Suppressor macrophage treated with lipopolysaccharide for 4 hours (primary cell): ENCODE data around the gene EXOC3.
"Not testable (repeated sequence)": the region's sequence is repeated elsewhere in the genome, so short reads cannot be mapped to it uniquely, and the experiment has no call there.

ENCODE experiments used
- DNase-seq: peaks from one replicate; pipeline ENCODE4 v3.0.0-alpha.2; 2020

EXOC3 gene

DNA sequence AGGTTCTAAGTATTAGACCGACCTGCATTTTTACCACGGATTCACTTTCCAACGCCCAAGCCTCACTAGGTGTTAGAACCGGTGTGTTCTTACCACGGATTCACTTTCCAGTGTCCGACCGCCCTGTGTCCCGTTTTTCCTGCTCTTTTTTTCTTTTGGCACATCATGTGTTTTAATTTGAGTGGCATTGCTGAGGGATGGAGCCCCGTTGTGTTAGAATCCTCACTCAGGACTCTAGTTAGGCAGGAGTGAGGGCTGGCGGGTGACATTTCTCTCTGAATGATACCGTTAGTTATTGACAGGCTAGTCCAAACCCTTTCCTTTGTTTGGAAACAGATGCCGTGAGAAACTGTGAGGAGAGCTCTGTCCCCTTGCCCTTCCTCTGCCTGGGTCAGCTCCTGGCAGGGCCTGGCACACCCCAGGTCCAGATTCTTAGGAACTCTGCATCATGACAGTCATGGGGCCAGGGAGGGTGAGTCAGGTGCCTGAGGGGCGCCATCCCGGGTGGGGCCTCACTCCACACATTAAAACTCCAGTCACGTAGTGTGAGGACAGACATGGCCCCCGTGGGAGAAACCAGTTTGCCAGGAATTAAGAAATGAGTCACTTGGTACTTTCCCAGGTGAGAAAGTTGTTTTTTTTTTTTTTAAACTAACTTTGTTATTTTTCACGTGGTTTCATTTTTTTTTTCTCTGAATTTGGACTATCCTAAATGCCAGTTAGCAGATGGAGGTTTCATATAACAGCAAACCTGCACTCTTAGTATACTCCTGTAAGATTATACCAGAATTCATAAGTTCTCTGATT is 15.8 kb downstream of the EXOC3 start:
- DNase-seq: peak; percentile 48

- no peak for DNase-seq
These were observed 16.7 kb downstream of the EXOC3 start for GRCh38 chr5:459562-460272.

DNA sequence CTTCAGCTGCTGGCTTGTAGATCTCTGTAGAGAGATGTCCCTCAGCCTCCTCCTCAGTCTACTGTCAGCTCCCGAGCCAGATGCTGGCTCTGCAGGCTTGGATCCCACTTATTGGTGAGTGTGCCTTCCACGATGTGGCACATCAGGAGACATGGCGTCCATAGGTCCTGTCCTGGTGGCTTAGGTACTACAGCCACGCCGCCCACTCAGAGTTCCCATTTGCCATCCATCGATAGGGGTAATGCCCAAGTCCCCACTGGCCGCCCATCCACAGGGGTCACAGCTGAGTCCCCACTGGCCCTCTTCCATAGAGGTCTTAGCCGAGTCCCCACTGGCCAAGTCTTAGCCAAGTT is 17.3 kb downstream of the EXOC3 start:
- DNase-seq: no peak

DNA sequence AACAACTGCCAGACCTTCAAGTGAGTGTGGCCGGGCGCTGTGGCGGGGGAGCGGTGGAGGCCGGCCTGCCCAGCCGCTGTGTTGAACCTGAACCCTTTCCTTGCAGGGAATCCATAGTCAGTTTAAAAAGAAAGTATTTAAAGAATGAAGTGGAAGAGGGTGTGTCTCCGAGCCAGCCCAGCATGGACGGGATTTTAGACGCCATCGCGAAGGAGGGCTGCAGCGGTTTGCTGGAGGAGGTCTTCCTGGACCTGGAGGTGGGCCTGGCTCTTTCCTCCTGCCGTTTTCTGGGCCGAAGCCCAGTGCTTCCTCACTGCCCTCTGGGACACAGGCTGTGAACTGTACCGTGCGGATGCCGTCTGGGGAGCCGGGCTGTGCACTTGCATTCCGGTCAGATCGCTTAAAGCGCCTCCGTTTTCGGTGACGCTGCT is 19.1 kb downstream of the EXOC3 start:
- DNase-seq: no peak

DNA sequence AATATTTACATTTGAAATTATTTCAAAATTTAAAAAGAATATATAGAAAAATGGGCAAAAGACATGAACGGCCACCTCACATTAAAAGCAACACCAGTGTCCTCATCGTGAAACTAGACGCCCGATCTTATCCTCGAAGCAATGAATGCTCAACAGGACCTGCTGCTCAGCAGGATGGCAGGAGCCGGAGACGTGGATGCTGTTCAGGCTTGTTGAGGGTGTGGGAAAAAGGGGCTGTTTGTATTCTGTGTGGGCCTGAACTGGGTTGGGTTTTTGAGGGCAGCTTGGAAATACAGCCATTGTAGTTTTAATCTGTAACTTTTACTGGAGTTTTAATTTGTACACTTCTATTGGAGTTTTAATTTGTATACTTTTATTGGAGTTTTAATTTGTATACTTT is 20.3 kb downstream of the EXOC3 start:
- DNase-seq: no peak

DNA sequence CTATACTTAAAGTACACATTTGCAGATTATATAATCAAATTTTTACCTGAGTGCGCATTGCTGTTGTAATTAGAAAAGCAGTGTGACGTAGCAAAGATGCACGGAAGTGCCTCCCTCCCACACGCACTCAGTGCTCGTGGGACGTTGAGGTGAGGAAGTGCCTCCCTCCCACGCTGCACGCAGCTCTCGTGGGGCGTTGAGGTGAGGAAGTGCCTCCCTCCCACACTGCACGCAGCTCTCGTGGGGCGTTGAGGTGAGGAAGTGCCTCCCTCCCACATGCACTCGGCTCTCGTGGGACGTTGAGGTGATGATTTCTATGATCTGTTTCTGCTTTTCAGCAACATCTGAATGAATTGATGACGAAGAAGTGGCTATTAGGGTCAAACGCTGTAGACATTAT is 21.0 kb downstream of the EXOC3 start:
- DNase-seq: no peak

GRCh38 chr5:464446-464842 is 21.5 kb downstream of the EXOC3 start:
- no peak for DNase-seq

DNA sequence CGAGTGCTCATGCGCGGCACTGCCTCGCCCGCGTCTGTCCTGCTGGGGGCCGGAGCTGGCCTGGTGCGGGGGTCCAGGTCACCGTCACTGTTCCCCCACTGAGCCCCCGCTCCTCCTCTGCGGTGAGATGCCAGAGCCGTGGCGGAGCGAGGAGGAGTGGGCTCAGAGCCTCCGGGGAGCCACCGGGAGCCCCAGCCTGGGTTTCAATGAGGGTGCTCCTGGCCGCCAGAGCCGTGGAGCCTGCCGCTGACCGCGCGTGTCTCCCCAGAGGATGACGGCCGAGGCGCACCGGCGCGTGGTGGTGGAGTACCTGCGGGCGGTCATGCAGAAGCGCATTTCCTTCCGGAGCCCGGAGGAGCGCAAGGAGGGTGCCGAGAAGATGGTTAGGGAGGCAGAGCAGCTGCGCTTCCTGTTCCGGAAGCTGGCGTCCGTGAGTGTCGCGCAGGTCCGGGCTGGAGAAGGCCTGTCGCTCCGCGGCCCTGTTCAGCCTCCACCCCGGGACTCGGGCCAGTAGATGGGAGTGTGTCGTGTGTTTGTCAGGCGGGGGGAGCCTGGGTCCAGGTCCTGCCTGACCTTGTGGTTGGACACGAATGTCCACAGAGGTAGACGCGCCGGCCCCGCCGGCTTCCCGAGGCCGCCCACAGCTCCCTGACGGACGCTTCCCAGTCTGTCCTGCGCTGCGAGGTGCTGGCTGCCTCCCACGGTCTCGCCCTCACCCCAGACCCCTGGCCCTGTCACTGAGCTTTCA is 22.0 kb downstream of the EXOC3 start:
- no peak for DNase-seq

DNA sequence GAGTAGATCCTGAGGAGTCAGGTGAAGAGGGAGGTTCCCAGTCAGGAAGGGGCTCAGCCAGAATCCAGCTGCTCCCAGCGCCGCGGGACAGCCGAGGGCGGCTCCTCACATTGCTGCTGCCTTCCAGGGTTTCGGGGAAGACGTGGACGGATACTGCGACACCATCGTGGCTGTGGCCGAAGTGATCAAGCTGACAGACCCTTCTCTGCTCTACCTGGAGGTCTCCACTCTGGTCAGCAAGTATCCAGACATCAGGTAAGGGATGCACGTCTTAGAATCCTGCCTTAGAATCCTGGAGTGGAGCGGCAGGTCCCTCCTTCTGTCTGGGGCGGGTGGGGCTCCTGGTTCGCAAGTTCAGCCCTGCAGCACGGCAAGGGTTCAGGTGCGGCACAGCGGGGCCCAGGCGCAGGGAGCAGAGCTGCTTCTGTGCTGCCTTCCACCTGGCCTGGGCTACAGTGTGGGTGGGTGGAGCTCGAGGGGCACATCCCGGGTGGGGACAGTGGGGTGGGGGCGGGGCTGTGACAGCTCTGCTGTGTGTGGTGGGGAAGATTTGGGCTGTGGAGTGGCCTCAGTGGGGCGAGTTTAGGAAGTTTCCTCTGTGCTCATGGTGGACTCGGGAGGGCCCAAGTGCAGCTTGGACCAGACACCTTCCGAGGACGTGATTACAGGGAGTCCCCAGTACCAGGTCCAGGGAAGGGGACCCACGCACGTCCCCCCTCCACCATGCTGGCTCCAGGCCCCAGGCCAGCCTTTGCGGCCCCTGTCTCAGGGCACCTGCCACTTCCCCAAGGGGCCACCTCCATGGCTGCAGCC is 22.8 kb downstream of the EXOC3 start:
- no peak for DNase-seq

DNA sequence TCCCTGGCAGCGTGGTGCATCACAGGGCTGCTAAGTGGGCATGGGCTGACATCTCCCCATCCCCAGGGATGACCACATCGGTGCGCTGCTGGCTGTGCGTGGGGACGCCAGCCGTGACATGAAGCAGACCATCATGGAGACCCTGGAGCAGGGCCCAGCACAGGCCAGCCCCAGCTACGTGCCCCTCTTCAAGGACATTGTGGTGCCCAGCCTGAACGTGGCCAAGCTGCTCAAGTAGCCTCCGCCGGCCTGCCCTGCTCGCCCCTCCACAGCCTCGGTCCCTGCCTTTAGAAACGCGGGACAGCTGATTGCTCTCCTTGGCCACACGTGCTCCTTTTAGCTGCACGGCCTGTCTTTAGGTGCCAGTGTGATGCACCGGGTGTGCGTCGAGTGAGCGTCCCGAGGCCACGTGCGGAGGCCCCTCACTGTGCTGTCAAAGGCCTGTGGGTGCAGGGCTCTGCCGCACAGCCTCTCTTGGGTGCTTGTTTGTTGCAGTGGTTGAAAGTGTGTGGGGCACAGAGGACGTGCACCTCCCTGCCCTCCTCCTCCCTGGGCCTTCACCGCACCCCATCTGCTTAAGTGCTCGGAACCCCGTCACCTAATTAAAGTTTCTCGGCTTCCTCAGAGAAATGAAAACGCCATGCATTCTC is 23.8 kb downstream of the EXOC3 start:
- DNase-seq: no peak

DNA sequence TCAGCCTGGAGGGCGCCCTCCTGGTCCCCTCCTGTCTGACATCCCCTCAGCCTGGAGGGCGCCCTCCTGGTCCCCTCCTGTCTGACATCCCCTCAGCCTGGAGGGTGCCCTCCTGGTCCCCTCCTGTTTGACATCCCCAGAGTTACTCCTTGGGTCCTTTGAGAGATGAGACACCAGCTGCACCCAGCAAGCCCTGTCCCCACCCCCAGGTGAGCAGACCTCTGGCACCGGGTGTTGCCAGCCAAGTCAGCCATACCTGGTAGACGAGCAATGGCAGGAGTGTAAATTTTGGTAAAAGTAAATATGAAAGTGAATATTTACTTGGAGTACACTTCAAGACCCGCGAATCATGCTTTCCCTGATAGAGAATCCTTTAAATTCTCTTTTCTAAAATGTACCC is 25.4 kb downstream of the EXOC3 start:
- no peak for DNase-seq

GRCh38 chr5:469752-470483 is 26.9 kb downstream of the EXOC3 start:
- no peak for DNase-seq

DNA sequence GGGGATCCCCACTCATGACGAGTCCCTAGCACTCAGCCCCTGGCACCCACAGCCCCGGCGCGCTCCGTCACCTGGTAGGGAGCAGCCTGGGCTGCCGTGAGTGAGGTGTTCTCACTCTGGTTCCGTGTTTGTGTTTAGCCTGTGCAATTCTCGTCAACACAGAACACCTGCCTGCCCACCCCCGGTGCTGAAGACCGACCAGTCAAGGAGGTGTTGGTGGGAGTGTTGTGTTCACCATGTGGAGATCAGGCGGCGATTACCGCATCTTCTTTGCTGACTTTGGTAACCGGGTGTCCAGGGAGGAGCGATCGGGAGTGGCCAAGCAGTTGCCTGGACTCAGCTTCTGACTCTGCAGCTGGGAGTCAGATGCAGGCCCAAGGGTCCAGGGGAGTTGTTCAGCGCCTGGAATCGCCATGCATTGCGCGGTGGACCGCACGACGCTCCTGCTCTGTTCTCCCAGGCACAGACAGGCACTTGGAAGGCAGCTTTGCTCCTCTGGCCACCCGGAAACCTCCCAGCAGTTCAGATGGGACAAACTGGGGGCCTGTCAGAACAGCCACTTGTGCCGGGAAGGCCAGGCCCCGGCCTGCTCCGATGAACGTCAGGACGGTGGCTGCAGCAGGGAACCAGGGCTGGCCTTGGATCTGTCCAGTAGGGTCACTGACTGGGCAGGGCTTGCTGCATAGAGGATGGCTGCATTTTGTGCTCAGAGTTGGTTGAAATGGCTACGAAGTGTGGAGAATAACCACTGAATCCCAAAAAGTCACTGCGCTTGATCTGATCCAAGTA is 28.2 kb downstream of the EXOC3 start:
- DNase-seq: no peak

DNA sequence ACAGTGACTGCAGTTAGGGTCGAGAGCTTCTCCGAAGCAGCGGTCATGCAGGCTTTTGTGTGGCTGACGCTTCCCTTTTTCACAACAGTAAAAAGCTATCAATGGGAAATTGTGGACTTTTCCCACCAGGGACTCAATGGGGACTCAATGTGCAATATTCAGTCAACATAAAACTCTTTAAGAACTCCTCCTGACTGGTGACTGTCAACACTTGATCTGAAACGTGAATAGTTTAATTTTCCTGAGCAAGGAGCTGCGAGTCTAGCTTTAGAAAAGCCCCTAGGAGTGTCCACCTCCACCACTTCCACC is 28.7 kb downstream of the EXOC3 start:
- peak; percentile 15 for DNase-seq

DNA sequence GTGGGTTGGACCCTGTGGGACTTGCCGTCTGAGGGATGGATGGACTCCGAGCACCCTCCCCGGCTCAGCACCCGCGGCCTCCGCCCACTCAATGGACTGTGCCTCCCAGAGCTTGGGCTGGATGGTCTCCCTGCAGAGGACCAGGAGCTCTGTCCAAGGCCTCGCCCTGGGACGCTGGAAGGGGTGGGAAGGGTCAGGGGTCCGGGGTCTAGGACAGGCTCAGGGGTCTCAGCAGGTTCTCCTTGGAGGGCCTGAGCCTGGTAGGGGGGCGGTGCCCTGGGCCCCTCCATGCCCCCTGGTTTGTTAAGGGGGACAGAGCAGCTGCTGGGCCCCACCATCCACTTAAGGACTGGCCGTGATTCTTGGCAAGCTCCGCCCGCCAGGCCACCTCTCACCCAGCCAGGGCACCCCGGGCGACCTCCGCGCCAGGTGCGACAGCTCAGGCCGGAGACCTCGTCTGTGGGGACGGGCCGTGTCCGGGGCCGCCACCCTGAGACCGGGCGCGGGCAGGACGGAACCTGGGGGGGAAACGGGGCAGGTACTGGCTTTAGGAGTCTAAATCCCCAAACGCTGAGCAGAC is 29.2 kb downstream of the EXOC3 start:
- no peak for DNase-seq

GRCh38 chr5:472656-473550 is 29.9 kb downstream of the EXOC3 start:
- peak; percentile 96 for DNase-seq

GRCh38 chr5:473551-474192 is 30.7 kb downstream of the EXOC3 start:
- peak; percentile 23 for DNase-seq

DNA sequence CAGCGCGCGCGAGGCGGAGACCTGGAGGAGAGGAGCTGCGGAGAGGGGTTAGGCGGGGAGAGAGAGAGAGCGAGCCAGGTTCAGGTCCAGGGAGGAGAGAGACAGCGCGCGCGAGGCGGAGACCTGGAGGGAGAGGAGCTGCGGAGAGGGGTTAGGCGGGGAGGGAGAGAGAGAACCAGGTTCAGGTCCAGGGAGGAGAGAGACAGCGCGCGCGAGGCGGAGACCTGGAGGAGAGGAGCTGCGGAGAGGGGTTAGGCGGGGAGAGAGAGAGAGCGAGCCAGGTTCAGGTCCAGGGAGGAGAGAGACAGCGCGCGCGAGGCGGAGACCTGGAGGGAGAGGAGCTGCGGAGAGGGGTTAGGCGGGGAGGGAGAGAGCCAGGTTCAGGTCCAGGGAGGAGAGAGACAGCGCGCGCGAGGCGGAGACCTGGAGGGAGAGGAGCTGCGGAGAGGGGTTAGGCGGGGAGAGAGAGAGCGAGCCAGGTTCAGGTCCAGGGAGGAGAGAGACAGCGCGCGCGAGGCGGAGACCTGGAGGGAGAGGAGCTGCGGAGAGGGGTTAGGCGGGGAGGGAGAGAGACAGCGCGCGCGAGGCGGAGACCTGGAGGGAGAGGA is 31.4 kb downstream of the EXOC3 start:
- not testable (repeated sequence) for DNase-seq
